Peyer's patch (tissue), 4 donors: Measurements from ENCODE around the gene DISP2. TPM values are rescaled to one million over a fixed set of nuclear protein-coding genes. Genes with fewer than 3 reads are reported as not detected.

ENCODE experiments used
- DNase-seq, 3 donors: peaks; one replicate each; pipeline ENCODE4 v3.0.0-alpha.2; 2017 to 2019
- H3K27ac ChIP-seq, 4 donors: fragments of 200-600 bp; sonication (generic); one replicate each; pipeline ENCODE4 v1.5.1; 2016 to 2019
- H3K27me3 ChIP-seq, 2 donors: fragments of 200-600 bp; sonication (generic); one replicate each; pipeline ENCODE4 v1.5.1; 2019
- H3K36me3 ChIP-seq, 3 donors: fragments of 200-600 bp; sonication (generic); one replicate each; pipeline ENCODE4 v1.5.1; 2016 to 2019
- H3K4me1 ChIP-seq, 4 donors: fragments of 200-600 bp; sonication (generic); one replicate each; pipeline ENCODE4 v1.5.1; 2016 to 2019
- H3K4me3 ChIP-seq, 4 donors: fragments of 200-600 bp; sonication (generic); 1 replicate in 3 of 4; 2 replicates in 1 of 4; pipeline ENCODE4 v1.5.1; 2016 to 2019; ENCODE audit warnings: mild to moderate bottlenecking in 1 of 4
- H3K9me3 ChIP-seq, 4 donors: fragments of 200-600 bp; sonication (generic); one replicate each; pipeline ENCODE4 v1.5.1; 2016 to 2019; ENCODE audit warnings: mild to moderate bottlenecking in 1 of 4
- CTCF ChIP-seq, 6 experiments: fragments of 450-650 bp in 4 of 6; fragments of 200-600 bp in 2 of 6; sonication (generic) in 1 of 6; IDR thresholded peaks; one replicate each; pipeline ENCODE4 v1.5.1; 2017 to 2019; ENCODE audit warnings: antibody characterized with exemption in 6 of 6, mild to moderate bottlenecking in 3 of 6, moderate library complexity in 1 of 6
- POLR2A ChIP-seq, 2 donors: fragments of 450-650 bp; IDR thresholded peaks; one replicate each; pipeline ENCODE4 v1.5.1; 2017; ENCODE audit warnings: antibody characterized with exemption in 2 of 2, mild to moderate bottlenecking in 2 of 2, moderate library complexity in 2 of 2
- total RNA-seq, 4 donors: library from RNA; depleted of rRNA; stranded (reverse); fragments of >200 nt; gene quantifications; one replicate each; pipeline ENCODE4 v1.1.0, GENCODE V29; 2016

DISP2 gene
- total RNA-seq, 4 donors from 2014 or later = 1.7 to 27.5 (median 7.4) TPM

- no peak for TF ChIP-seq POLR2A (IDR thresholded peaks at IDR 0.05)
- no peak for TF ChIP-seq CTCF (IDR thresholded peaks at IDR 0.05)
- H3K4me1 ChIP-seq = peaks cover 0 to 19% (median 6%) of the 10 kb centered on the region in 4 donors
- no peak for DNase-seq
- H3K27me3 ChIP-seq = no peaks in the 10 kb centered on the region
- no peak overlapping the region for H3K27ac ChIP-seq
- H3K9me3 ChIP-seq = no peaks in the 10 kb centered on the region
- no peaks in the 10 kb centered on the region for H3K36me3 ChIP-seq
- no peak overlapping the region for H3K4me3 ChIP-seq
Measured at GRCh38 chr15:40320409-40320808, 37.6 kb upstream of the DISP2 start.

- H3K27me3 ChIP-seq = no peaks in the 10 kb centered on the region
- H3K27ac ChIP-seq = no peak overlapping the region
- no peak overlapping the region for H3K4me3 ChIP-seq
- no peaks in the 10 kb centered on the region for H3K36me3 ChIP-seq
- peak in 2 of 3 donors; percentile 64 to 83 for DNase-seq
- H3K9me3 ChIP-seq = no peaks in the 10 kb centered on the region
- no peak for TF ChIP-seq POLR2A (IDR thresholded peaks at IDR 0.05)
- peak; percentile 72 to 95 (median 90) for TF ChIP-seq CTCF (IDR thresholded peaks at IDR 0.05)
- H3K4me1 ChIP-seq = peaks cover 0 to 24% (median 6%) of the 10 kb centered on the region in 4 donors
Measured at GRCh38 chr15:40320931-40321371, 37.1 kb upstream of the DISP2 start.

GRCh38 chr15:40322531-40323238 is 35.3 kb upstream of the DISP2 start:
- Histone ChIP-seq H3K27ac (peak overlapping the region; percentile 49 to 76 (median 74)), H3K4me3 (peak overlapping the region; percentile 29 to 93 (median 84)), H3K9me3 (no peaks in the 10 kb centered on the region), H3K27me3 (no peaks in the 10 kb centered on the region), H3K36me3 (no peaks in the 10 kb centered on the region), H3K4me1 (peaks cover 0 to 29% (median 6%) of the 10 kb centered on the region in 4 donors)
- no peak for DNase-seq
- TF ChIP-seq CTCF (IDR thresholded peaks at IDR 0.05) = no peak
- TF ChIP-seq POLR2A (IDR thresholded peaks at IDR 0.05) = no peak

GRCh38 chr15:40323239-40323952 is 34.6 kb upstream of the DISP2 start, which contains the start of gene INAFM2:
INAFM2 (plus strand) TSS chr15:40323692; CDS start chr15:40324056, 364 bp downstream.
- TF ChIP-seq POLR2A (IDR thresholded peaks at IDR 0.05) (peak in 1 of 2 donors; percentile 65), CTCF (IDR thresholded peaks at IDR 0.05) (peak; percentile 61 to 82 (median 75))

GRCh38 chr15:40323953-40324937 is 33.8 kb upstream of the DISP2 start:
- Histone ChIP-seq H3K9me3 (no peaks in the 10 kb centered on the region), H3K4me1 (peaks cover 0 to 29% (median 6%) of the 10 kb centered on the region in 4 donors), H3K27me3 (no peaks in the 10 kb centered on the region), H3K4me3 (peak overlapping the region; percentile 74 to 93 (median 84)), H3K36me3 (no peaks in the 10 kb centered on the region), H3K27ac (peak overlapping the region; percentile 40 to 76 (median 74))
- TF ChIP-seq POLR2A (IDR thresholded peaks at IDR 0.05) (no peak), CTCF (IDR thresholded peaks at IDR 0.05) (no peak)
- DNase-seq = peak in 1 of 3 donors; percentile 31

More at GRCh38 chr15:40323239-40323952, 34.6 kb upstream of the DISP2 start, which contains the start of gene INAFM2:
- no peaks in the 10 kb centered on the region for H3K27me3 ChIP-seq
- no peaks in the 10 kb centered on the region for H3K36me3 ChIP-seq
- H3K9me3 ChIP-seq = no peaks in the 10 kb centered on the region
- H3K4me3 ChIP-seq = peak within 1 kb of the TSS; percentile 74 to 93 (median 84)
- DNase-seq = peak; percentile 92 to 95 (median 92)
- H3K4me1 ChIP-seq = peaks cover 0 to 29% (median 6%) of the 10 kb centered on the region in 4 donors
- peak within 1 kb of the TSS; percentile 49 to 76 (median 74) for H3K27ac ChIP-seq
